Subcutaneous adipose tissue (tissue), 4 donors: ENCODE measurements around the gene ZNF160. TPM values are rescaled to one million over a fixed set of nuclear protein-coding genes. Genes with fewer than 3 reads are reported as not detected.

ENCODE experiments used
- total RNA-seq, 4 donors: library from RNA; depleted of rRNA; stranded (reverse); fragments of >200 nt; gene quantifications; one replicate each; pipeline ENCODE4 v1.1.0, GENCODE V29; 2016
- TF ChIP-seq, protein P1 (sequence below): fragments of 450-650 bp; IDR thresholded peaks from one replicate; pipeline ENCODE4 v1.5.1; 2016; ENCODE audit warnings: low read depth, mild to moderate bottlenecking, control low read depth, antibody characterized with exemption, moderate library complexity

The ZNF160 gene
- total RNA-seq, 4 donors from 2014 or later = 41.0 to 81.6 (median 53.3) TPM

DNA sequence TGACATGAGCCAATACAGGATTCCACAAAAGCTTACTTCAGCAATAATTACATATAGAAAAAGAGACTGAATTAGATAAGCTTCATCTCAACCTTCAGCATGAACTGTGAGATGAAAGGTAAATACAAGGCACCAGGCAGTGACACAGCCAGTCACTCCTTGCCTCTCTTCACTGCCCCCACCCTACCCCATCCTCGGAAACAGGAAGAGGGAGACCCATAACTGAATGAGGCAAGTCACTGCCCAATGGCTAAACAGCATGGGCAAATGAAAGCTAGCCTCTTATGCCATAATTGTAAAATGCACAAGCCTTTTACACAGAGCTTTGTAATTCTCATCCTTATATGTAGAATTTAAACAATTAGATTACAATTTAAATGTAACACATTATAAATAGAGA, 1.7 kb downstream of the ZNF160 start:
- TF ChIP-seq, protein P1, sequence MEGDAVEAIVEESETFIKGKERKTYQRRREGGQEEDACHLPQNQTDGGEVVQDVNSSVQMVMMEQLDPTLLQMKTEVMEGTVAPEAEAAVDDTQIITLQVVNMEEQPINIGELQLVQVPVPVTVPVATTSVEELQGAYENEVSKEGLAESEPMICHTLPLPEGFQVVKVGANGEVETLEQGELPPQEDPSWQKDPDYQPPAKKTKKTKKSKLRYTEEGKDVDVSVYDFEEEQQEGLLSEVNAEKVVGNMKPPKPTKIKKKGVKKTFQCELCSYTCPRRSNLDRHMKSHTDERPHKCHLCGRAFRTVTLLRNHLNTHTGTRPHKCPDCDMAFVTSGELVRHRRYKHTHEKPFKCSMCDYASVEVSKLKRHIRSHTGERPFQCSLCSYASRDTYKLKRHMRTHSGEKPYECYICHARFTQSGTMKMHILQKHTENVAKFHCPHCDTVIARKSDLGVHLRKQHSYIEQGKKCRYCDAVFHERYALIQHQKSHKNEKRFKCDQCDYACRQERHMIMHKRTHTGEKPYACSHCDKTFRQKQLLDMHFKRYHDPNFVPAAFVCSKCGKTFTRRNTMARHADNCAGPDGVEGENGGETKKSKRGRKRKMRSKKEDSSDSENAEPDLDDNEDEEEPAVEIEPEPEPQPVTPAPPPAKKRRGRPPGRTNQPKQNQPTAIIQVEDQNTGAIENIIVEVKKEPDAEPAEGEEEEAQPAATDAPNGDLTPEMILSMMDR = no peak

DNA sequence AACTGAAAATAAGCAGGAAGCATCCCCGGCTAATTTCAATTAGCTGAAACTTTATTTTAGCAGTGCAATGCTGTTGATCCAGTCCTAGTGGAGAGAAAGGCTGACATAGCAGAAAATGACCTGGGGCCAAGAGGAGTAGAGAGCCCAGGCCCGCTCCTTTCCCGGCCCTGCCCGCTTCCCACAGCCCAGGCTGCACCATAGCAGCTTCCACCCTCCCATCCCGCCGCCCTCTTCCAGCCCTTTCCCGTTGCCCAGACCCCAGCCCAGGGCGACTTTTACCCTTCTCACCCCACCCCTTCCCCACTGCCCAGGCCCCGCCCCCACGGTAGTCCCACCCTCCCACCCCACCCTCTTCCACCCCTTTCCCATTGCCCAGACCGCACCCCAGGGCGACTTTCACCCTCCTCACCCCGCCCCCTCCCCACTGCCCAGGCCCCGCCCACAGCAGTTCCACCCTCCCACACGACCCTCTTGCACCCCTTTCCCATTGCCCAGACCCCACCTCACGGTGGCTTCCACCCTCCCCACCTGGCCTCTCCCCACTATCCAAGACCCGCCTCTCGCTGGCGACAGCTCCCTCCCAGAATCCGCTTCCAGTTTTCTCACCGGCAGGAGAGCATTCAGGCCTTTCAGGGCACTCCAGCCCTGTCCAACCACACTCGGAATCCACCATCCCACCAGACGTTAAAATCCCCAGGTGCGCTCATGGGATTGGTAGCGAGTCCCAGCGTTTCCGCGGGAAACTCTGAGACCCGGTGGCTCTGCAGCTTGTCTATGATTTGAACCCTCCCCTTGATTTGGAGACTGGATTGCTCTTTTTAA, 8.3 kb downstream of the ZNF160 start:
- TF ChIP-seq, protein P1 = no peak

DNA sequence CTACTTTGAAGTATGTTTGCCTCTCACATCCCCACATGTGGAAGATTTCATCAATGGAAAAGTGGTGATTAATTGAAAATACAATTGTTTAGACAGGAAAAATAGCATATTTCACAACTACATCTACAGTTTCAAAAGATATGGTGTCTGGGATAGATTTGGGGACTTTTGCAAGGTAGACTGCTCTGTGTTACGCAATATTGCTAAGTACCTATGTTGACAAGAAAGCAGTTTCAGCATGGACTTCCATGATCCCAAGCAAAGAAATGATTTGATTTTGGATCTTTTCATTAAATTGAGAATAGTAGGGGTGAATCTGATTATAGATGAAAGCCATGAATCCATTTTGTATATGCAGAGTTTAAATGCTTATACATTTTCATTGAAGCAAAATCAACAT, 10.5 kb downstream of the ZNF160 start:
- TF ChIP-seq, protein P1 = no peak

DNA sequence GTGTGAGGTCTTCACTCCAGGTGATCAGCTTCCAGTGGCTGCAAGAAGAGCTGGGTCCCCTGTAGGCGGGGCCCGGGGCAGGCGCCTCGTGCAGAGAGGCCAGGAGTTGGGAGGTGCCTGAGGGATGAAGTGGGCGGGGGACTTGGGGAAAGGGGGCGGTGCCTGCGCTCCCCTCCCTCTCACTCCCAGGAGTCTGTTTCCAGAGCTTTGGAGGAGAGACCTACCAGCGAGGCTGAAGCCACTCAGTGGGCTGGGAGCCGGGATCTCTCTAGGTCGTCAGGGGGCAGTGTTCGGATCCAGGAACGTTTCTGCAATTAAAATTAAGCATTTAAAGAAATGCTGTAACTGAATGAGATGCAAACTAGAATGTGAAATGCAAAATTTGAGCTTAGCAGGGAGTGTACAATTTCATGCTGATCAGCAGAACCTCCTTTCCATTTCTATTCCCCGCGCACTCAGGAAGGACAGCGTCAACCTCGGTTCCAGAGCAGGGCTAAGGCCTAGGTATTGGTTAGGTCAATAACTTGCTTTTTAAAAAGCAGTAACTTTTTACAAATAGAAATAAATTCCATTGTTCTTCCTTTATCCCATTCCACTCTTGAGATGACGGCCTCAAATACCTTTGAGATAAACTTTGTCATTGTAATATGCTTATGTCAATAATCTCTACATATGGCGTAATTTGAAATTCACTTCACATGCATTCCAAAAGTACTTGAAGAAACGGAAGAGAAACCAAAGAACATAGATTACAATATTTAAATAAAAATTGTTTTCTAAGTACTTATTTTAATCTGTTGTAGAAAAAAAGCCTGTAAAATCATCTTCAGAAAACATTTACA, 11.6 kb downstream of the ZNF160 start:
- TF ChIP-seq, protein P1 = no peak

DNA sequence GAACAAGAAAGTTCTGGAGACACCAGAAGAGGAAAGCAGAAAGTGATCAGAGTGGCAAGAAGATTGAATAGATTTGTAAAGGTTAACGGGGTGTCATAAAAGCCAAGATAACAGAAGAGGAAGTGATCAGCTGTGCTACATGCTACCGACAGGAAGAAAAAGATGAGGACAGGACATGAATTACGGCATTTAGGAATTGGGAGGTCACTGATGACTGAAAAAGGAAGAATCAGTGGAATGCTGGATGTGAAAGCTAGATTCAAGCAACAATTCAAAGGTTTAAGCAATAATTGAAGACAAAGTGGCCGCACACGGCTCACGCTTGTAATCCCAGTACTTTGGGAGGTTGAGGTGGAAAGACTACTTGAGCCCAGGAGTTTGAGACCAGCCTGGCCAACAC, 15.1 kb downstream of the ZNF160 start:
- TF ChIP-seq, protein P1 = no peak

DNA sequence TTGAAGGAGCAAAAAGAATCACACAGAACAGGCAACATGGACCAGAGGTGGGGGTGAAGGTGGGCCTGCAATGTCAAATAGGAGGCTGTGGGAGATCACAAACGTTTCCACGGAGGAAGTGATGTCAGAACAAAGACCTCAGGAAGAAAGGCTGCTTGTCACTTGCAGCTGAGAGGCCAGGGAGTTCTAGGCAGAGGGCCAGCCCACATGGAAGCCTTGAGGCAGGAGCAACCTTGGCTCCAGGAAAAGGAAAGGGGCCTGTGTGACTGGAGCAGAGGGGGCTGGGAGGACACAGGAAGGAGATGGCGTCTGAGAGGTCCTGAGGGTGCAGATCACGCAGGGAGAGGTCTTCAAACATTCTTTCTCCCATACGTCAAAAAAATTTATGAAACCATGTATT, 16.3 kb downstream of the ZNF160 start:
- TF ChIP-seq, protein P1 = no peak

DNA sequence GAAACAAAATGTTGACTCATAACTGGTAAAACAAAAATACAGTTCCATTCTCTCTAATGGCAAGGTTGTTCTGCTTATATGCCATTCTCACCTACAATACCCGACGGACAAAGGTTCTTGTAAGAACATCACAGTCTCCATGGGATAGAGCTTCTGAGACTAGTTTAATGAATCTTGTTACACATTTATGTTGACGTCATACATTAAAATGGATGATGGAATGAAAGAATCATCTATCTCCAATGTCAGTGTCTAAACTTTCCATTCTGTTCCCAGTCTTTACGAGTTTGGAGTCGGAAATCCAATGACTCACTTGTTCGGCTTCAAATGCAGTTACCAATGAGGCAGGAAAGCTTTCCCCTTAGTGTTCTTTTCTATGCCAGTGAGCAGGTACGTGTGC, 17.7 kb downstream of the ZNF160 start:
- TF ChIP-seq, protein P1 = no peak
